GM19452 (cell line): Measurements from ENCODE around the gene TNFAIP6.

Experiments used
- ATAC-seq: cut with Tn5 transposase; IDR thresholded peaks from one replicate; pipeline ENCODE4 v1.9.1; 2021; ENCODE audit not compliant: unreplicated experiment

Gene TNFAIP6

DNA sequence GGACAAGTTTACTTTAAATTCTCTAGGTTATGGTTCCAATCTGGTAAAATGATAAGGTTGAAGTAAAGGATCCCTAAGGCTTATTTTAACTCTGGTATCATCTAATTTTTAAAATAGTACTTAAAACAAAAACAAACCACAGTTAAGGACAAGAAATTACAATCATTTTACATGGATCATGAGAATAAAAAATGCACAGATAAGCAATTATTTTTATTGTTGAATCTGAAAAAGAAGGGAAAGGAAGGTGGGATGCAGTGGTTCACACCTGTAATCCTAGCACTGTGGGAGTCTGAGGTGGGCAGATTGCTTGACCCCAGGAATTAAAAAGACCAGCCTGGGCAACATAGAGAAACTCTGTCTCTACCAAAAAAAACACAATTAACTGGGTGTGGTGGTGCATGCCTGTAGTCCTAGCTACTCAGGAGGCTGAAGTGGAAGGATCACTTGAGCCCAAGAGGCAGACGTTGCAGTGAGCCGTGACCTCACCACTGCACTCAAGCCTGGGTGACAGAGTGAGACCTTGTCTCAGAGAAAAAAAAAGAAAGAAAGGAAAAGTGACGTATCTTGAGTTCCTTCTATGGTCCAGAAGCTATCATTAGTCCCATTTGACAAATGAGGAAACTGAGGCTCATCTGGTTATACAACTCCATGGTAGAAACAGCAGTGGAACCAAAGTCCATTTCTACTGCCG lies 2.5 kb downstream of the TNFAIP6 start:
- no peak for ATAC-seq

DNA sequence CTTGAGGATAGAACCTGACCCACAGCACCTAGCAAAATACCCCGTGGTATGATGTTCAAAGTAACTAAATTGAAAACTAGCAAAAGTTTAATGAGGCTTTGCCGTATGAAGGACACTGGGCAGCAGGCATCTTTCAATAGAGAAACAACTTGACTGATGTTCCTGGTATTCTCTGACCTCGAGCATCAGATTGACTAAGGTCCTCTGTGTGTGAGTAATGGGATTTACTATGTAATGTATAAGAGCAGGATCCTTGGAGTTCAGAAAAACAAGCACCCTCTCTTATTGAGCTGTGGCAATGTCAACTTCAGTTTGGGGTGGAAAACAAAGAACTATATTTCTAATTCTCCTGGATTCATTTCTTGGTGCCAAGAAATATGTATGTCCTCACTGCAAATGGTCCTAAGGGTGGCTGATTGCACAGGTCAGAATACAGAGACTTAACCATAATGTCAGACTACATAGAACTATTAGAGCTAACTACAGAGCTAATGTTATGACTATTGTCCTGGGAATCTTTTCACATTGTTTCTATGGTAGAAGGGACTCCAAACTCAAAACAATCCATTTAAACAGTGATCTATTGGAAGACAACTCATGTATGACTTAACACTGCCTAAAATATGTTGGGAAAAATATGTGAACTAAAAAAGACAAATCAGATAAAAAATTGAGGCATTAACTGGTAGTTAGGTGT lies 4.4 kb downstream of the TNFAIP6 start:
- no peak for ATAC-seq

DNA sequence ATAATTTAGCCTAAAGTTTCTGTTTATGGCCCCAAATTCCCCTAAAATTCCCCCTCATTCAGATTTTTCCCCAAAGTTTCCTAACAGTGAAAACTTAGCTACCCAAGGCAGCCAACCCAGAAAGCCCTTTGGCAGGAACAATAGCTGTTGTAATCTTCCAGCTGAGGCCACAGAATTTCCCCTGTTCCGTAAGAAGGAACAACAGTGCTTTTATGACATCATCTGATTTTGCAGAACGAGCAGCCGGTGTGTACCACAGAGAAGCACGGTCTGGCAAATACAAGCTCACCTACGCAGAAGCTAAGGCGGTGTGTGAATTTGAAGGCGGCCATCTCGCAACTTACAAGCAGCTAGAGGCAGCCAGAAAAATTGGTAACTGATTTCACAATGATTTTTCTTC lies 6.3 kb downstream of the TNFAIP6 start:
- peak; percentile 68 for ATAC-seq

DNA sequence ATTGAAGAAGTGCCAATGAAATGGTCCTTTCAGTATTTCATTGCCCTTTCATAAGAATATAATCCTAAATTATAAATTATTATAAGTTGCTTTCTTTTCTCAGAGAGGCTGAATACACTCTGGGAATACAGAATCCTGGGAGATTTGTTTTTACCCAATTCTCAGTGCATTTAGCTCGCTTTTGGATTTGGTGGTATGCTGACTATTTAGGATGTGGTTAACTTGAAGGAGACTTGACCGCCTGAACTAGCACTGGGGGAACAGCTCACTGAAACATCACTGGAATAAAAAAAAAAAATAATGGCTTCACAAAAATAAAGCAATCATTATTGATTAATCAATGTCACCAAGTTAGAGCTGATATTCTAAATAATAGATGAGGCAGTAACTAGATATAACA lies 10.2 kb downstream of the TNFAIP6 start:
- no peak for ATAC-seq

- peak; percentile 94 for ATAC-seq
Measured at GRCh38 chr2:151374436-151374835, 17.0 kb downstream of the TNFAIP6 start.

DNA sequence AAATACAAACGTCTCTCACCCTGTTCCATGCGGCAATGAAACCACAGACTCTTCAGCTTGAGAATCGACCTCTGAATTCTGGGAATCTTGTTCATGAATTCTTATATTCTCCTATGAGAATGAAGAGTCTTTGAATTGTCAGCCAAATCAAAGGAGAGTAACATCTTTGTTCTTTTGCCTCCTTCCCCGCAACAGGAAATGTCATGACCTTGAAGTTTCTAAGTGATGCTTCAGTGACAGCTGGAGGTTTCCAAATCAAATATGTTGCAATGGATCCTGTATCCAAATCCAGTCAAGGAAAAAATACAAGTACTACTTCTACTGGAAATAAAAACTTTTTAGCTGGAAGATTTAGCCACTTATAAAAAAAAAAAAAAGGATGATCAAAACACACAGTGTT lies 21.8 kb downstream of the TNFAIP6 start:
- ATAC-seq, result no peak

DNA sequence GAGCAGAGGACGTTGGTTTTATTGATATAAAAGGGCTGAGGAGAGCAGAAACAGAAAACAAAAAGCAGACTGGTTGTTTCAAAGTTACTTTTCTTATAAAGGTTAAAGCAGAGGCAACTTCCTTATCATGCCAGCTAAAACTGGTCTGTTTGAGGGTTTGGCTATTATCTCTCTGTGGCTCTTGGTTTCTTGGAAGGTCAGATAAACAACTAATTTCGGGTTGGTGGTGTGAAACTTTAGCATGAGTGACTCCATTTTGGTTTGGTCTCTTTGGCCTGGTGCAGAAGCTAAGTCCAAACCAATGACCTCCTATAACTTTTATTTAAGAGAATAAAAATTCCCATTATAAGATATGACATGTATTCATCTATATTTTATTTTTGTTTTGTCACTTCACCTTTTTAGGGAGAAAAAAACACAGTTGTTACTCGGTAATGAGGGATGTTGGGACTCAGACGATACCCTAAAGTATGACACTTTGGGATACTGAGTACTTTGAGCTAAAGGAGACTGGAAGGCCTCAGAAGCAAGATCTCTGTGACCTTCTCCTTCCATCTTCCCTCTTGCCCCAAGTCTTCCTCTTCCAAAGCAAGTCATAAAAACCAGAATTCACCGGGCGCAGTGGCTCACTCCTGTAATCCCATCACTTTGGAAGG lies 23.3 kb downstream of the TNFAIP6 start:
- no peak for ATAC-seq

GRCh38 chr2:151381266-151381665 lies 23.9 kb downstream of the TNFAIP6 start:
- ATAC-seq, result no peak

DNA sequence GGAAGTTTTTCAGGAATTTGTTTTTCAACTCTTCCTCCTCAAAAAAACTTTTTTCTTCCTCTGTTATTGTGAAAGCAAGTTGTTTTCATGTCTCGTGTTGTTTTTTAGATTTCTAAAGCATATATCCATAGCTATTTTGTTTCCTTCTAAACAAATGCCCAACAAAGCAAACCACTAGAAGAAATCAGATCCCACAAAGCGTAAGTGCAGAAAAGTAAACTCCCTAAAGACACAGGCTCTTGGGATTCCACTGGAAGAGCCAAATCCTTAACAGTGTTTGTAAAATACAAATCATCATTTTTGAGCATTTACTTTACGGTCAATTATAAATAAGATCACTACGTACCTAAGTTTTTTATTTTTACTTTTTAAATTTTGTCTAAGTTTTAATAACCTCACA lies 30.6 kb downstream of the TNFAIP6 start:
- ATAC-seq, result no peak

DNA sequence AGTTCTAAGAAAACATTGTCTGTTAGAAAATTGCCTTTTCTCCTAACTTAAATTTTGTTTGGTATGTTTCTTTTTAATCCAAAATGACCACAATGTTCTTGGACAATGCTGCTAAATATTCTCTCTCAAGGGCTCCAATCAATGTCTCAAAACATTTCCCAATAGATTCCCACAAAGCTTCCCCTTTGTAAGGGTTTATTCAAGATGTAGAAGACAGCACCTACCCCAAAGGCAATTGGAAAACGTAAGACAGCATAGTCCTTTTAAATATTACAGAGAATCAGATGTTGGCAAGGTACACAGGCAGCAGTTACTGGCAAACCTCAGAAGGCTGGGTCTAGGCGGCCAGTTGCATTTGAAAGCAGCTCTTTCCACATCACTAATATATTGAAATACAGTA lies 34.0 kb downstream of the TNFAIP6 start:
- ATAC-seq, result no peak

- ATAC-seq, result no peak
Measured at GRCh38 chr2:151394509-151394908, 37.1 kb downstream of the TNFAIP6 start.

DNA sequence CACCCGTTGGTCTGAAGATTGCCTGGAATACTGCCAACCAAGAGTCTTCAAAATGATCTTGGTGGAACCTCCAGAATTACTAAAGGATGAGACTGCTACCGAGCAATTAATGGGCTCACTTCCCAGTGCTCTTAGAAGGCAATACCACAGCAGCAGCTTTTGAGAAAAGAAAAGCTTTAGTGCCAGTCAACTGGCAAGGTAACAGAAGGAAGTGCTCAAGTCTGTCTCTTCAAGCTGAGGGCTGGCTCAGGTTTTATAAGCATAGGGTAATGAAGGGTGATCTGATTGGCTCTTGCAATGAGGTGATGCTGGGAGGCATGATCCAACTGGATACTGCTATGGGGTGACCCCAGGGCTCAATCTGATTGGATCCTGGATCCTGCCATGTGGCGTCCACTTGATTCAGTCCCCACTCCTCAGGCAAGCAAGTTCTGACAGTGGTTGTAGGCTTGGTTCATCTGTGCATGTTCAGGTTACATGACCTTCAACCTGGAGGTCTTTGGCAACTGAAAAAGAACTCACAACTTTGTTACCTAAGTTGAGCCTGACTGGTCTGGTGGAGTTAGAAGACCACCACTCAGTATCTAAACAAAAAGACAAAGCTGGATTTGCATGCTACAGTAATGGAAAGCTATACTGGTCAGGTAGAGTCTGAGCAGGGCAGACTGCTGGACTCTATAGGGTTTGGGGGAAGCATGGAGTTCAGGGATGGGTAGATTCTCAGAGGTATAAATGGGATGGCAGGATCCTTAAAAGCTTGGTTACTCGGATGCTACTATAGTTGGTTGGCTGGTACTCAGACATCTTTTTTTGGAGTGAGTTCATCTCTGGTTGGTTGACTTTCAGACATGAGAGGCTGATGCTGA lies 38.4 kb downstream of the TNFAIP6 start:
- no peak for ATAC-seq

DNA sequence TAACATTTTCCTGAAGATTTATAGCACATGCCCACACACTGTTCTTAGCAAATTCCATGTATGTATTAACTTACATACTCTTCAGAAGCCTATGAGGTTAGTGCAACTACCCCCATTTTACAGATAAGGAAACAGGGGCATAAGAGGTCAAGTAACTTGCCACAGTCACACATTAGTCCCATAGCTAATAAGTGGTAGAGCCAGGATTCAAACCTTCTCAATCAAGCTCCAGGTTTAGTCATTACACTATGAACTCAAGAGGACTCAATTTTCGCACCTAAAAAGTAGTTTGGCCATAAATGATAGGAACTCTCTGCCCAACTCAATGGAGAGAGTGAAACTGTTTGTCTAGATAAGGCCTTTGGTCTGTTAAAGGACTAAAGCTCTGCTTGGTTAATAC lies 42.6 kb downstream of the TNFAIP6 start:
- ATAC-seq, result no peak

- ATAC-seq, result no peak
Measured at GRCh38 chr2:151401149-151401548, 43.8 kb downstream of the TNFAIP6 start.

- ATAC-seq, result no peak
Measured at GRCh38 chr2:151403914-151404313, 46.5 kb downstream of the TNFAIP6 start.

DNA sequence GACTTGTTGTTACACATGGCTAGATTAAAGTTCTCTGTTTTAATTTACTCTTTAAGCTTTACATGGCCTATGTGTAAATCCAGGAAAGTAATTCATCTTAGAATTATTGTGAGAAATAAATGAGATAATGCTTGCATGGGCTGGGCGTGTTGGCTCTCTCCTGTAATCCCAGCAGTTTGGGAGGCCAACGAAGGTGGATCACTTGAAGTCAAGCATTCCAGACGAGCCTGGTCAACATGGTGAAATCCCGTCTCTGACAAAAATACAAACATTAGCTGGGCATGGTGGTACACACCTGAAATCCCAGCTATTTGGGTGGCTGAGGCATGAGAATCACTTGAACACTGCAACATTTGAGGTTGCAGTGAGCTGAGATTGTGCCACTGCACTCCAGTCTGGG lies 48.0 kb downstream of the TNFAIP6 start:
- no peak for ATAC-seq

DNA sequence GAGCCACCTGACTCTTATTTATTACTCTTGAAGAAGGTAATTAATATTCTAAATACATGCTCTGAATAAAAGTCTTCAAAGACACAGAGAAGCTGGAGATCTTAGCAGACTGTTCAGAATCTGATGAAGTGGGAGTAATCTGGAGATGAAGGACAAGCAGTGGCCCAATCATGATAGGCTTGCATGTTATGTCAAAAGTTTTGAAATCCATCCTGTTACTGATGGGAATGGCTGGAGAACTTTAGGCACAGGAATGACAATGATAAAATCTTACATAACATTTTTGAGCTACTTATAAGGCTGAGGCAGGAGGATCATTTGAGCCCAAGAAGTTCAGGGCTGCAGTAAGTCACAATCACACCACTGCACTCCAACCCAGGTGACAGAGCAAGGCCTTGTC lies 49.9 kb downstream of the TNFAIP6 start:
- ATAC-seq, result no peak

GRCh38 chr2:151408788-151409600 lies 51.6 kb downstream of the TNFAIP6 start:
- no peak for ATAC-seq

DNA sequence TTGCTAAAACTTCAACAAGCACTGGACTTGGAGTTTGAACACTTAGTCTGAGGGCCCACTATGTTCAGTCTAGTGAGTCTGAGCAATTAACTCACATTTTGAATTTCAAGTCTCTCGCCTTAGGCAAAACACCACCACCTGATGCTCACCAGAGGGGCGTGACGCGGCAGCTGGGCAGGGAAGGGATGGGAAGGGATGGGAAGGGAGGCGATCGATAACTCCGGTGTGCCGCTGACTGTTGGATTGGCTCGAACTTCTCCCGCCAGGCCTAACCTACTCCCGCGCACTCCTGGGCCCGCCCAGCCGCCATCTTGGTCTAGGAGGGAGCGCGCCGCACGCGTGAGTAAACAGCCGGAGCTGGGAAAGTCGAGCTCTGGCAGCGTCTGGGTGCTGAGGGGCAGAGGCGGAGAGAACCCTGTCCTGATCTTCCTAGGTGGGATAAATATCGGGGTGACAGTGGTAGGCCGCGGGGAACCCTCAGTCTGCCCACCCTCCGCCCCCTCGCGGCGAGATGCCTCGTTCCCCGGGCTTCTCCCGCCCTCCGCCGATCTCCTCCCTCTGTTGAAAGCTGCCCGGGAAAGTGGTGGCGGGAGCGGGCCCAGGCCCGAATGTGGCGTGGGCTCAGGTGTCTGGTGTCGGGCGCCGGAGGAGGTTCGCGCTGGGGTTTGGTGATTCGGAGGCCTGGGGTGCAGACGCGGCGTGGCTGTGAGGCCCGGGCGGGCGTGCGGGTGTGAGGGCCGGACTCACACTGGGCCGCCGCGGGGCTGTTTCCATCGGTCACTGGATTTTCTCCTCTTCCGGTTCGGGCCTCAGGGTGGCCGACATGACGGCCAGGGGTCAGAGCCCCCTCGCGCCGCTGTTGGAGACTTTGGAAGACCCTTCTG lies 52.5 kb downstream of the TNFAIP6 start, which contains the start of gene RIF1:
Gene RIF1, plus strand, starts transcription at position 302 of the 884 bp plus-strand sequence. Its CDS starts 522 bp downstream, at position 824.
- ATAC-seq, result peak; percentile 94
